H9 (cell line): ENCODE measurements around the gene PRKAG2. TPM values are rescaled to one million over a fixed set of nuclear protein-coding genes. Genes with fewer than 3 reads are reported as not detected.

Source experiments
- DNase-seq: peaks from one replicate; pipeline ENCODE4 v3.0.0-alpha.2; 2017
- H2AFZ ChIP-seq: one replicate; pipeline ENCODE4 v1.6.1; 2013; ENCODE audit warnings: mild to moderate bottlenecking, low read length, control low read depth, moderate library complexity
- H2AK5ac ChIP-seq: 2 replicates; pipeline ENCODE4 v1.6.1; 2013; ENCODE audit warnings: low read length, control low read depth, mixed read lengths; ENCODE audit not compliant: insufficient read length
- H2BK120ac ChIP-seq: one replicate; pipeline ENCODE4 v1.6.1; 2013; ENCODE audit warnings: low read depth, mild to moderate bottlenecking, low read length, control low read depth, inconsistent platforms; ENCODE audit not compliant: poor library complexity, severe bottlenecking
- H2BK12ac ChIP-seq: 2 replicates; pipeline ENCODE4 v1.6.1; 2013; ENCODE audit warnings: low read length, control low read depth, mixed read lengths, low read depth; ENCODE audit not compliant: insufficient read length
- H2BK15ac ChIP-seq: 2 replicates; pipeline ENCODE4 v1.6.1; 2013; ENCODE audit warnings: low read depth, low read length, control low read depth
- H2BK20ac ChIP-seq: one replicate; pipeline ENCODE4 v1.6.1; 2013; ENCODE audit warnings: low read depth, mild to moderate bottlenecking, low read length, control low read depth, inconsistent platforms; ENCODE audit not compliant: poor library complexity, severe bottlenecking
- H2BK5ac ChIP-seq: 2 replicates; pipeline ENCODE4 v1.6.1; 2013; ENCODE audit warnings: low read length, control low read depth, mixed read lengths; ENCODE audit not compliant: insufficient read length
- H3K14ac ChIP-seq: 2 replicates; pipeline ENCODE4 v1.6.1; 2013; ENCODE audit warnings: low read length, control low read depth; ENCODE audit not compliant: insufficient read depth
- H3K18ac ChIP-seq: 2 replicates; pipeline ENCODE4 v1.6.1; 2013; ENCODE audit warnings: low read depth, mild to moderate bottlenecking, mixed read lengths, low read length, control low read depth; ENCODE audit not compliant: insufficient read length
- H3K23ac ChIP-seq: 2 replicates; pipeline ENCODE4 v1.6.1; 2013; ENCODE audit warnings: low read length, control low read depth, mixed read lengths, low read depth; ENCODE audit not compliant: insufficient read length
- H3K23me2 ChIP-seq: 2 replicates; pipeline ENCODE4 v1.6.1; 2013; ENCODE audit warnings: low read depth, mild to moderate bottlenecking, mixed read lengths, low read length, control low read depth; ENCODE audit not compliant: insufficient read length, poor library complexity, severe bottlenecking
- H3K27ac ChIP-seq: 2 replicates; pipeline ENCODE4 v1.5.1; 2013; ENCODE audit warnings: low read length, control low read depth, mixed read lengths, low read depth; ENCODE audit not compliant: insufficient read length
- H3K27me3 ChIP-seq: 2 replicates; pipeline ENCODE4 v1.6.1; 2013; ENCODE audit warnings: low read length, control low read depth, inconsistent platforms; ENCODE audit not compliant: insufficient read depth
- H3K4ac ChIP-seq: 2 replicates; pipeline ENCODE4 v1.6.1; 2013; ENCODE audit warnings: low read depth, mild to moderate bottlenecking, control low read depth, inconsistent platforms, low read length, moderate library complexity
- H3K4me1 ChIP-seq: 2 replicates; pipeline ENCODE4 v1.6.1; 2013; ENCODE audit warnings: low read length, control low read depth, inconsistent platforms; ENCODE audit not compliant: insufficient read depth
- H3K4me2 ChIP-seq: 2 replicates; pipeline ENCODE4 v1.6.1; 2013; ENCODE audit warnings: low read length, control low read depth, mixed read lengths; ENCODE audit not compliant: insufficient read length, insufficient read depth
- H3K56ac ChIP-seq: 2 replicates; pipeline ENCODE4 v1.6.1; 2013; ENCODE audit warnings: low read depth, mild to moderate bottlenecking, mixed read lengths, low read length, control low read depth; ENCODE audit not compliant: insufficient read length
- H3K79me1 ChIP-seq: 2 replicates; pipeline ENCODE4 v1.6.1; 2013; ENCODE audit warnings: low read depth, mild to moderate bottlenecking, moderate library complexity, low read length, control low read depth, inconsistent platforms; ENCODE audit not compliant: insufficient read depth, poor library complexity, severe bottlenecking
- H3K79me2 ChIP-seq: 2 replicates; pipeline ENCODE4 v1.6.1; 2013; ENCODE audit warnings: low read length, control low read depth, inconsistent platforms; ENCODE audit not compliant: insufficient read depth
- H3K9ac ChIP-seq: 2 replicates; pipeline ENCODE4 v1.6.1; 2013; ENCODE audit warnings: low read length, control low read depth, mixed read lengths; ENCODE audit not compliant: insufficient read length; ENCODE audit errors: extremely low read depth
- H3K9me3 ChIP-seq: one replicate; pipeline ENCODE4 v1.6.1; 2013; ENCODE audit warnings: low read depth, low read length, inconsistent platforms; ENCODE audit not compliant: control insufficient read depth
- H3T11ph ChIP-seq: one replicate; pipeline ENCODE4 v1.6.1; 2013; ENCODE audit warnings: mild to moderate bottlenecking, low read length, control low read depth, inconsistent platforms
- H4K20me1 ChIP-seq: one replicate; pipeline ENCODE4 v1.6.1; 2013; ENCODE audit not compliant: control insufficient read depth, insufficient read length, insufficient read depth
- H4K5ac ChIP-seq: 2 replicates; pipeline ENCODE4 v1.6.1; 2013; ENCODE audit warnings: low read depth, mild to moderate bottlenecking, mixed read lengths, low read length, control low read depth; ENCODE audit not compliant: insufficient read length
- H4K8ac ChIP-seq: replicated peaks from 2 replicates; pipeline ENCODE4 v1.6.1; 2013; ENCODE audit warnings: low read length, control low read depth, mixed read lengths, low read depth; ENCODE audit not compliant: insufficient read length
- H4K91ac ChIP-seq: 2 replicates; pipeline ENCODE4 v1.6.1; 2013; ENCODE audit warnings: low read depth, mild to moderate bottlenecking, moderate library complexity, mixed read lengths, low read length, control low read depth; ENCODE audit not compliant: insufficient read length
- H3K27ac Mint-ChIP-seq, 3 experiments: 2 replicates in 2 of 3; 3 replicates in 1 of 3; pipeline ENCODE4 v1.8.0; 2020 to 2021; ENCODE audit warnings: mixed read lengths in 3 of 3, mild to moderate bottlenecking in 1 of 3, moderate library complexity in 1 of 3
- H3K27me3 Mint-ChIP-seq: 2 replicates; pipeline ENCODE4 v1.8.0; 2021; ENCODE audit warnings: low read depth, mild to moderate bottlenecking, moderate library complexity, mixed read lengths
- H3K36me3 Mint-ChIP-seq, 3 experiments: 2 replicates in 2 of 3; 3 replicates in 1 of 3; pipeline ENCODE4 v1.8.0; 2020 to 2021; ENCODE audit warnings: low read depth in 3 of 3, mixed read lengths in 3 of 3; ENCODE audit not compliant: insufficient read depth in 1 of 3
- H3K4me1 Mint-ChIP-seq, 2 experiments: 2 replicates each; pipeline ENCODE4 v1.8.0; 2020; ENCODE audit warnings: mixed read lengths in 2 of 2
- H3K4me3 Mint-ChIP-seq, 2 experiments: 2 replicates in 1 of 2; 3 replicates in 1 of 2; pipeline ENCODE4 v1.8.0; 2020 to 2021; ENCODE audit warnings: mild to moderate bottlenecking in 2 of 2, mixed read lengths in 2 of 2, moderate library complexity in 1 of 2
- H3K9me3 Mint-ChIP-seq, 2 experiments: 2 replicates in 1 of 2; 3 replicates in 1 of 2; pipeline ENCODE4 v1.8.0; 2020; ENCODE audit warnings: mild to moderate bottlenecking in 2 of 2, mixed read lengths in 2 of 2, moderate library complexity in 1 of 2
- CTCF ChIP-seq: fragments of 200-600 bp; sonication (generic); conservative IDR thresholded peaks from 3 replicates; pipeline ENCODE4 v1.8.0; 2021; ENCODE audit warnings: antibody characterized with exemption, mild to moderate bottlenecking
- WGBS: extraction: QIAGEN DNeasy Blood & Tissue Kit; methylation state at CpG from one replicate; pipeline ENCODE4 v1.1.7; 2013; ENCODE audit warnings: missing lambda C conversion rate, low lambda C conversion rate, mixed read lengths; ENCODE audit not compliant: insufficient read length; ENCODE audit errors: extremely low coverage; 5-methylcytosine and 5-hydroxymethylcytosine counted together
- total RNA-seq: library from RNA; stranded (reverse); gene quantifications from 2 replicates; pipeline ENCODE4 v1.2.1, GENCODE V29; 2021

Gene PRKAG2
- total RNA-seq, 1 experiment from 2014 or later, result 11.8 TPM

- Histone ChIP-seq H3K23me2 (no peaks in the 10 kb centered on the region), H2BK5ac (no peak overlapping the region), H2BK12ac (no peak overlapping the region), H2BK20ac (no peak overlapping the region), H3K4ac (no peak overlapping the region), H4K20me1 (no peaks in the 10 kb centered on the region), H2BK15ac (no peak overlapping the region), H3K9me3 (no peaks in the 10 kb centered on the region), H3T11ph (no peak overlapping the region), H3K4me1 (no peaks in the 10 kb centered on the region), H3K56ac (no peak overlapping the region), H2AFZ (no peak overlapping the region), H2BK120ac (no peak overlapping the region), H3K27ac (no peak overlapping the region), H3K4me2 (no peak overlapping the region), H3K9ac (no peak overlapping the region), H3K79me2 (no peaks in the 10 kb centered on the region), H3K79me1 (no peaks in the 10 kb centered on the region), H3K23ac (no peak overlapping the region), H4K91ac (no peak overlapping the region), H3K18ac (no peak overlapping the region), H3K14ac (no peak overlapping the region), H3K27me3 (no peaks in the 10 kb centered on the region), H4K5ac (no peak overlapping the region), H2AK5ac (no peak overlapping the region), H4K8ac (no peak overlapping the region)
- no peak for DNase-seq
- Mint-ChIP-seq H3K36me3 (no peaks in the 10 kb centered on the region; a peak in 1 of 7 replicates), H3K27me3 (no peaks in the 10 kb centered on the region), H3K4me1 (peaks cover 0 to 4% of the 10 kb centered on the region in 2 experiments; a peak in 2 of 4 replicates), H3K9me3 (no peaks in the 10 kb centered on the region), H3K27ac (no peak overlapping the region), H3K4me3 (no peak overlapping the region)
- no CpG with 5 or more reads among the region's 9 CpGs for WGBS
- TF ChIP-seq CTCF, result no peak
Measured at GRCh38 chr7:151588982-151589381, 287.9 kb downstream of the PRKAG2 start.
